ENCODE data around the gene SMAD3.
"Not testable (repeated sequence)": the region's sequence is repeated elsewhere in the genome, so short reads cannot be mapped to it uniquely, and the experiment has no call there.

Gene SMAD3

GRCh38 chr15:67123291-67123690 is 57.9 kb downstream of the SMAD3 start:
- H3K27me3 ChIP-seq (ENCODE audit: insufficient read depth, poor library complexity, severe bottlenecking); H3K27ac ChIP-seq (replicated peaks); H3K4me3 ChIP-seq (replicated peaks; ENCODE audit: insufficient read depth, low read length); DNase-seq (ENCODE audit: low read depth in 1 of 2, low spot score in 1 of 2): not testable (repeated sequence)

GRCh38 chr15:67124111-67124510 is 58.7 kb downstream of the SMAD3 start:
- TF ChIP-seq SPI1 (IDR thresholded peaks at IDR 0.05; ENCODE audit: borderline replicate concordance, low read depth) (no peak), POLR2AphosphoS5 (IDR thresholded peaks at IDR 0.05; ENCODE audit: low read depth) (no peak), CTCF (IDR thresholded peaks at IDR 0.05; ENCODE audit: insufficient read depth, low read length) (no peak), REST (IDR thresholded peaks at IDR 0.05; ENCODE audit: insufficient replicate concordance, low read depth) (no peak), GABPA (IDR thresholded peaks at IDR 0.05; ENCODE audit: low read depth) (no peak)
- no peaks in the 10 kb centered on the region for H3K27me3 ChIP-seq (ENCODE audit: insufficient read depth, poor library complexity, severe bottlenecking)
- H3K4me3 ChIP-seq (replicated peaks; ENCODE audit: insufficient read depth, low read length), result no peak overlapping the region
- H3K27ac ChIP-seq (replicated peaks), result no peak overlapping the region
- DNase-seq (ENCODE audit: low read depth in 1 of 2, low spot score in 1 of 2), result no peak

GRCh38 chr15:67124911-67125588 is 59.6 kb downstream of the SMAD3 start:
- Histone ChIP-seq H3K27me3 (ENCODE audit: insufficient read depth, poor library complexity, severe bottlenecking) (no peaks in the 10 kb centered on the region), H3K27ac (replicated peaks) (no peak overlapping the region), H3K4me3 (replicated peaks; ENCODE audit: insufficient read depth, low read length) (no peak overlapping the region)
- no peak for TF ChIP-seq REST (IDR thresholded peaks at IDR 0.05; ENCODE audit: insufficient replicate concordance, low read depth)
- no peak for DNase-seq (ENCODE audit: low read depth in 1 of 2, low spot score in 1 of 2)

- Histone ChIP-seq H3K27me3 (ENCODE audit: insufficient read depth, poor library complexity, severe bottlenecking) (no peaks in the 10 kb centered on the region), H3K27ac (replicated peaks) (no peak overlapping the region), H3K4me3 (replicated peaks; ENCODE audit: insufficient read depth, low read length) (no peak overlapping the region)
- TF ChIP-seq SPI1 (IDR thresholded peaks at IDR 0.05; ENCODE audit: borderline replicate concordance, low read depth), result no peak
- TF ChIP-seq REST (IDR thresholded peaks at IDR 0.05; ENCODE audit: insufficient replicate concordance, low read depth), result no peak
- no peak for TF ChIP-seq GABPA (IDR thresholded peaks at IDR 0.05; ENCODE audit: low read depth)
- no peak for TF ChIP-seq CTCF (IDR thresholded peaks at IDR 0.05; ENCODE audit: insufficient read depth, low read length)
- no peak for TF ChIP-seq POLR2AphosphoS5 (IDR thresholded peaks at IDR 0.05; ENCODE audit: low read depth)
- no peak for DNase-seq (ENCODE audit: low read depth in 1 of 2, low spot score in 1 of 2)
Observed at GRCh38 chr15:67125589-67126502, 60.4 kb downstream of the SMAD3 start.
